H1 (cell line): ENCODE measurements around the gene PARK7. TPM values are rescaled to one million over a fixed set of nuclear protein-coding genes. Genes with fewer than 3 reads are reported as not detected.

Experiments
- CTCF ChIA-PET: fragments of 300-600 bp; sonication (Branson Sonifier 250); formaldehyde crosslinking; loops from one replicate; lab custom pipeline; 2021; ENCODE audit not compliant: partially characterized antibody; lab: Charles Lee
- POLR2A ChIA-PET: fragments of 300-600 bp; sonication (Branson Sonifier 250); formaldehyde crosslinking; loops from one replicate; lab custom pipeline; 2021; ENCODE audit warnings: inconsistent platforms; ENCODE audit not compliant: partially characterized antibody; lab: Charles Lee
- DNase-seq, 2 experiments: peaks; one replicate each; pipeline versions ENCODE4 v3.0.0 to v3.0.0-alpha.2; 2010 to 2022; ENCODE audit warnings: low spot score in 2 of 2, low read depth in 1 of 2, mixed read lengths in 1 of 2
- FAIRE-seq: peaks from 2 replicates; lab custom pipeline; 2011; peaks lifted over from hg19 to GRCh38; lab: Jason Lieb, UNC
- H2AFZ ChIP-seq: 2 replicates; pipeline ENCODE4 v1.8.1; 2012; ENCODE audit warnings: low read length, inconsistent platforms
- H2AK5ac ChIP-seq: 2 replicates; pipeline ENCODE4 v1.6.1; 2013; ENCODE audit warnings: low read depth, low read length
- H2BK120ac ChIP-seq: replicated peaks from 2 replicates; pipeline ENCODE3; 2013; ENCODE audit warnings: low read depth, low read length, inconsistent platforms
- H2BK12ac ChIP-seq: 2 replicates; pipeline ENCODE4 v1.6.1; 2013; ENCODE audit warnings: low read depth, low read length
- H2BK15ac ChIP-seq: 2 replicates; pipeline ENCODE4 v1.6.1; 2013; ENCODE audit warnings: low read length
- H2BK20ac ChIP-seq: 2 replicates; pipeline ENCODE4 v1.6.1; 2013; ENCODE audit warnings: low read length
- H2BK5ac ChIP-seq: 2 replicates; pipeline ENCODE4 v1.6.1; 2013; ENCODE audit warnings: low read depth, low read length
- H3K14ac ChIP-seq: 2 replicates; pipeline ENCODE4 v1.6.1; 2013; ENCODE audit warnings: inconsistent platforms; ENCODE audit not compliant: insufficient read length
- H3K18ac ChIP-seq: 2 replicates; pipeline ENCODE4 v1.6.1; 2013; ENCODE audit warnings: low read length; ENCODE audit errors: extremely low read depth
- H3K23ac ChIP-seq: 2 replicates; pipeline ENCODE4 v1.6.1; 2013; ENCODE audit warnings: inconsistent platforms; ENCODE audit not compliant: insufficient read length
- H3K23me2 ChIP-seq: 2 replicates; pipeline ENCODE4 v1.6.1; 2013; ENCODE audit warnings: low read depth, low read length
- H3K27ac ChIP-seq: 2 replicates; pipeline ENCODE4 v1.6.1; 2011; ENCODE audit warnings: low read depth, low read length, inconsistent platforms
- H3K27me3 ChIP-seq, 4 experiments: replicated peaks in 1 of 4; 1 replicate in 1 of 4; 2 replicates in 3 of 4; pipeline versions ENCODE4 v1.6.1 to v1.8.1; 2011 to 2013; ENCODE audit warnings: low read length in 3 of 4, mild to moderate bottlenecking in 3 of 4, inconsistent platforms in 2 of 4, mixed read lengths in 2 of 4, moderate library complexity in 1 of 4; ENCODE audit not compliant: control insufficient read depth in 3 of 4, insufficient read depth in 3 of 4; ENCODE audit errors: extremely low read depth in 1 of 4
- H3K36me3 ChIP-seq, 4 experiments: 2 replicates each; pipeline versions ENCODE4 v1.6.1 to v1.8.1; 2011 to 2013; ENCODE audit warnings: mild to moderate bottlenecking in 4 of 4, low read length in 3 of 4, moderate library complexity in 2 of 4, control low read depth in 1 of 4, inconsistent platforms in 1 of 4; ENCODE audit not compliant: insufficient read depth in 4 of 4, control insufficient read depth in 2 of 4
- H3K4ac ChIP-seq: replicated peaks from 2 replicates; pipeline ENCODE3; 2013; ENCODE audit warnings: low read length, low read depth, mixed read lengths, inconsistent platforms; ENCODE audit not compliant: insufficient read length
- H3K4me1 ChIP-seq, 4 experiments: replicated peaks in 1 of 4; 1 replicate in 1 of 4; 2 replicates in 3 of 4; pipeline versions ENCODE4 v1.6.1 to v1.8.1; 2011 to 2013; ENCODE audit warnings: low read length in 3 of 4, inconsistent platforms in 2 of 4, mixed read lengths in 1 of 4; ENCODE audit not compliant: insufficient read depth in 4 of 4, control insufficient read depth in 3 of 4
- H3K4me2 ChIP-seq, 2 experiments: 2 replicates each; pipeline versions ENCODE4 v1.6.1 to v1.8.1; 2011 to 2013; ENCODE audit warnings: low read depth in 2 of 2, low read length in 2 of 2, control low read depth in 1 of 2, inconsistent platforms in 1 of 2, mild to moderate bottlenecking in 1 of 2; ENCODE audit not compliant: insufficient read depth in 1 of 2
- H3K4me3 ChIP-seq, 4 experiments: fragments of 200-600, 300-600 bp in 1 of 4; sonication (generic), shearing (Covaris generic), sonication (Bioruptor Twin) in 1 of 4; 2 replicates each; pipeline versions ENCODE4 v1.5.1 to v1.8.1; 2011 to 2016; ENCODE audit warnings: low read length in 4 of 4, low read depth in 3 of 4, control low read depth in 2 of 4, inconsistent platforms in 2 of 4, mild to moderate bottlenecking in 2 of 4, mixed read lengths in 1 of 4, moderate library complexity in 1 of 4; ENCODE audit not compliant: insufficient read depth in 2 of 4; ENCODE audit errors: extremely low read depth in 1 of 4
- H3K56ac ChIP-seq: replicated peaks from 2 replicates; pipeline ENCODE3; 2013; ENCODE audit warnings: low read depth, mild to moderate bottlenecking, mixed read lengths, low read length, inconsistent platforms; ENCODE audit not compliant: insufficient read length
- H3K79me1 ChIP-seq: 2 replicates; pipeline ENCODE4 v1.6.1; 2013; ENCODE audit warnings: low read depth, low read length, control low read depth
- H3K79me2 ChIP-seq, 2 experiments: 2 replicates each; pipeline versions ENCODE4 v1.6.1 to v1.8.1; 2012 to 2013; ENCODE audit warnings: low read length in 2 of 2, mild to moderate bottlenecking in 2 of 2, inconsistent platforms in 1 of 2; ENCODE audit not compliant: insufficient read depth in 2 of 2, control insufficient read depth in 1 of 2
- H3K9ac ChIP-seq, 4 experiments: replicated peaks in 1 of 4; 1 replicate in 1 of 4; 2 replicates in 3 of 4; pipeline versions ENCODE4 v1.6.1 to v1.8.1; 2011 to 2013; ENCODE audit warnings: low read depth in 3 of 4, low read length in 3 of 4, control low read depth in 2 of 4, mild to moderate bottlenecking in 2 of 4, moderate library complexity in 2 of 4, inconsistent platforms in 1 of 4; ENCODE audit errors: extremely low read depth in 1 of 4
- H3K9me3 ChIP-seq, 2 experiments: 2 replicates each; pipeline versions ENCODE4 v1.6.1 to v1.8.1; 2012 to 2013; ENCODE audit warnings: mild to moderate bottlenecking in 2 of 2, moderate library complexity in 2 of 2, control low read depth in 1 of 2, inconsistent platforms in 1 of 2, low read depth in 1 of 2, low read length in 1 of 2, mixed read lengths in 1 of 2; ENCODE audit not compliant: insufficient read depth in 2 of 2
- H4K20me1 ChIP-seq, 2 experiments: replicated peaks in 1 of 2; 2 replicates each; pipeline versions ENCODE3 to v1.8.1; 2011 to 2013; ENCODE audit warnings: inconsistent platforms in 2 of 2, low read length in 2 of 2, mild to moderate bottlenecking in 1 of 2; ENCODE audit not compliant: insufficient read depth in 2 of 2, control insufficient read depth in 1 of 2
- H4K5ac ChIP-seq: 2 replicates; pipeline ENCODE4 v1.6.1; 2013; ENCODE audit warnings: low read length, low read depth, mixed read lengths, inconsistent platforms; ENCODE audit not compliant: insufficient read length
- H4K8ac ChIP-seq: 2 replicates; pipeline ENCODE4 v1.8.0; 2013; ENCODE audit warnings: mild to moderate bottlenecking, moderate library complexity, low read length, inconsistent platforms; ENCODE audit not compliant: insufficient read depth; ENCODE audit errors: extremely low read depth
- H4K91ac ChIP-seq: replicated peaks from 2 replicates; pipeline ENCODE3; 2013; ENCODE audit warnings: low read length, mixed read lengths, inconsistent platforms; ENCODE audit not compliant: insufficient read length
- ATF2 ChIP-seq: IDR thresholded peaks from 2 replicates; pipeline ENCODE4 v1.6.1; 2012; ENCODE audit warnings: low read length, inconsistent platforms
- JUN ChIP-seq: IDR thresholded peaks from 2 replicates; pipeline ENCODE4 v1.6.1; 2011; ENCODE audit warnings: low read depth, mild to moderate bottlenecking, improper control_type of control experiment, low read length
- WGBS, 2 experiments: shearing (Covaris generic) in 1 of 2; methylation state at CpG; one replicate each; pipeline versions ENCODE4 v1.1.6 to v1.1.7; 2013 to 2015; ENCODE audit warnings: low lambda C conversion rate in 2 of 2, mixed read lengths in 2 of 2, inconsistent platforms in 1 of 2, low coverage in 1 of 2, missing lambda C conversion rate in 1 of 2; ENCODE audit not compliant: insufficient replicate concordance in 2 of 2, insufficient coverage in 1 of 2, insufficient read length in 1 of 2; ENCODE audit errors: extremely low coverage in 1 of 2, missing lambda C conversion rate in 1 of 2; 5-methylcytosine and 5-hydroxymethylcytosine counted together
- polyA plus RNA-seq, 7 experiments: library from polyadenylated mRNA; depleted of rRNA in 3 of 7; stranded (reverse) in 5 of 7; unstranded in 2 of 7; fragments of >200 nt in 5 of 7; fragments of 200-250 nt in 2 of 7; gene quantifications; 1 replicate in 5 of 7; 2 replicates in 1 of 7; 4 replicates in 1 of 7; pipeline versions ENCODE4 v1.2.1 to v1.2.3, GENCODE V29; 2011 to 2013; ENCODE audit warnings: missing spikeins in 2 of 7, mixed read lengths in 2 of 7
- total RNA-seq: library from RNA; stranded (reverse); fragmentation: NEBNext Ultra II Directional; extraction: Animal tissue kit (Norgen Biotek cat#: 25700); gene quantifications from 2 replicates; pipeline ENCODE4 v1.2.1, GENCODE V29; 2021

The PARK7 gene
- total and polyA plus RNA-seq, 2 of the 8 experiments (the other 6 are each of a cell fraction or from before 2014, with no cell fraction given), result 206 to 383 TPM

DNA sequence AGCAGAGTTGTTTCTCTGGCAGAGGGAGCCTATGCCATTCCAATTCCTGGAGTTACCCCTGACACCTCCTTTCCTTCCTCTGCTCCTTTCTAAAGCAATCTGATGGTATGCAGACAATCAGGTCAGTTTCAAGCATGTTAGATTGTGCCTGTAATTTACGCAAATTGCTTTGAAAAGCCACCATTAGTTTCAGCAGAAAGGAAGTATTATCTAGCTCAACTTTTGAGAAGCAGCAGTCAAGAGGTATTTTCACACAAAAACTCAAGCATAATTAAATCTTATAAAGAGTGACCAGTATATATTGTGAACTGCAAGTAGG, 62.4 kb downstream of the PARK7 start:
- no peak overlapping the region for H3K56ac ChIP-seq
- H2BK20ac ChIP-seq, result no peak overlapping the region
- FAIRE-seq (no peak), DNase-seq (no peak)
- H3K4me2 ChIP-seq, result peak overlapping the region; percentile 97 to 100
- no peaks in the 10 kb centered on the region for H3K79me1 ChIP-seq
- peaks cover 8% of the 10 kb centered on the region for H3K23me2 ChIP-seq
- no peak overlapping the region for H2BK5ac ChIP-seq
- H2BK12ac ChIP-seq, result no peak overlapping the region
- peaks cover 16 to 69% of the 10 kb centered on the region in 2 experiments for H3K79me2 ChIP-seq
- CTCF ChIA-PET, result interaction anchor here (1.2 to 2.7 kb wide), 4 partner anchors 9 to 293 kb away, joined by 3 to 18 read pairs (median 8); no protein-coding TSS in a partner anchor
- no peak overlapping the region for H3K9ac ChIP-seq
- H2BK15ac ChIP-seq, result no peak overlapping the region
- no peak overlapping the region for H3K27ac ChIP-seq
- H3K36me3 ChIP-seq, result no peaks in the 10 kb centered on the region
- no peak overlapping the region for H3K14ac ChIP-seq
- H3K4ac ChIP-seq, result no peak overlapping the region
- H2AFZ ChIP-seq, result no peak overlapping the region
- peak overlapping the region in 1 of 4 experiments; percentile 85; a peak in 2 of 8 replicates for H3K4me3 ChIP-seq
- no peak overlapping the region for H2BK120ac ChIP-seq
- peaks cover 11 to 29% (median 25%) of the 10 kb centered on the region in 4 experiments for H3K4me1 ChIP-seq
- no peak overlapping the region for H4K8ac ChIP-seq
- no peak overlapping the region for H3K23ac ChIP-seq
- no peak overlapping the region for H3K18ac ChIP-seq
- no peak overlapping the region for H2AK5ac ChIP-seq
- no peaks in the 10 kb centered on the region for H3K9me3 ChIP-seq
- POLR2A ChIA-PET, result interaction anchor here (1.8 kb wide), 1 partner anchor 8 kb away, joined by 12 read pairs; no protein-coding TSS in a partner anchor
- H3K27me3 ChIP-seq, result peaks cover 0 to 8% (median 6%) of the 10 kb centered on the region in 4 experiments; a peak in 5 of 7 replicates
- peaks cover 10 to 12% of the 10 kb centered on the region in 2 experiments for H4K20me1 ChIP-seq
- TF ChIP-seq ATF2 (no peak), JUN (no peak)
- no peak overlapping the region for H4K91ac ChIP-seq
- 57% methylated on average over 1 of the region's 1 CpG; no CpG with 5 or more reads in 1 of the 2 experiments for WGBS, 2 experiments
- no peak overlapping the region for H4K5ac ChIP-seq
